CD4-positive, alpha-beta T cell (primary cell): ENCODE data around the gene CSF1. TPM values are rescaled to one million over a fixed set of nuclear protein-coding genes. Genes with fewer than 3 reads are reported as not detected.

ENCODE experiments used
- ATAC-seq: fragments of 200-7000 bp; cut with Tn5 transposase; one replicate; pipeline ENCODE4 v1.10.0; 2022; ENCODE audit warnings: mild to moderate bottlenecking; ENCODE audit not compliant: poor library complexity
- CTCF ChIA-PET: fragments of 350-600 bp; sonication (Branson Sonifier 250); formaldehyde crosslinking; loops from one replicate; lab custom pipeline; 2021; ENCODE audit warnings: antibody characterized with exemption, inconsistent platforms; lab: Charles Lee
- POLR2A ChIA-PET: fragments of 350-600 bp; sonication (Branson Sonifier 250); formaldehyde crosslinking; loops from one replicate; lab custom pipeline; 2021; ENCODE audit warnings: antibody characterized with exemption, inconsistent platforms; lab: Charles Lee
- DNase-seq, 14 experiments: peaks; one replicate each; pipeline ENCODE4 v3.0.0-alpha.2; 2013 to 2020; ENCODE audit warnings: mixed read lengths in 2 of 14
- H3K27ac ChIP-seq, 2 donors: one replicate each; pipeline versions ENCODE4 v1.5.1 to v1.7.0; 2013; ENCODE audit warnings: low read length in 2 of 2, low read depth in 1 of 2, mild to moderate bottlenecking in 1 of 2
- H3K27me3 ChIP-seq, 2 experiments: 1 replicate in 1 of 2; 2 replicates in 1 of 2; pipeline versions ENCODE4 v1.6.1 to v1.7.0; 2013; ENCODE audit warnings: low read length in 2 of 2, control low read depth in 1 of 2, mild to moderate bottlenecking in 1 of 2, moderate library complexity in 1 of 2; ENCODE audit not compliant: insufficient read depth in 2 of 2, control insufficient read depth in 1 of 2
- H3K36me3 ChIP-seq: one replicate; pipeline ENCODE4 v1.6.1; 2013; ENCODE audit warnings: low read length, control low read depth; ENCODE audit not compliant: insufficient read depth
- H3K4me1 ChIP-seq: one replicate; pipeline ENCODE4 v1.6.1; 2013; ENCODE audit warnings: low read length, control low read depth; ENCODE audit not compliant: insufficient read depth
- H3K4me3 ChIP-seq: one replicate; pipeline ENCODE4 v1.5.1; 2013; ENCODE audit warnings: mild to moderate bottlenecking, low read length, moderate library complexity
- H3K9me3 ChIP-seq, 2 experiments: 1 replicate in 1 of 2; 2 replicates in 1 of 2; pipeline versions ENCODE4 v1.6.1 to v1.7.0; 2013; ENCODE audit warnings: low read length in 2 of 2, mild to moderate bottlenecking in 2 of 2, control low read depth in 1 of 2, moderate library complexity in 1 of 2; ENCODE audit not compliant: control insufficient read depth in 1 of 2, insufficient read depth in 1 of 2
- H3K27ac Mint-ChIP-seq: one replicate; pipeline ENCODE4 v1.8.0; 2020; ENCODE audit warnings: mixed read lengths
- H3K27me3 Mint-ChIP-seq: one replicate; pipeline ENCODE4 v1.8.0; 2021; ENCODE audit warnings: mixed read lengths
- H3K36me3 Mint-ChIP-seq: one replicate; pipeline ENCODE4 v1.8.0; 2021; ENCODE audit warnings: low read depth, mixed read lengths
- H3K4me1 Mint-ChIP-seq: one replicate; pipeline ENCODE4 v1.8.0; 2021; ENCODE audit warnings: low read depth, mixed read lengths
- H3K4me3 Mint-ChIP-seq: one replicate; pipeline ENCODE4 v1.8.0; 2020; ENCODE audit warnings: mild to moderate bottlenecking, mixed read lengths
- H3K9me3 Mint-ChIP-seq: one replicate; pipeline ENCODE4 v1.8.0; 2020; ENCODE audit warnings: mixed read lengths
- CTCF ChIP-seq: fragments of 200-600 bp; IDR thresholded peaks from one replicate; pipeline ENCODE4 v1.8.0; 2022; ENCODE audit warnings: antibody characterized with exemption, mild to moderate bottlenecking
- intact Hi-C, 2 experiments: fragments of 100-400 bp; cut with DNase I in 1 of 2; cut with micrococcal nuclease in 1 of 2; formaldehyde crosslinking; loops; one replicate each; pipeline versions ENCODE4 v1.15.1 to v1.9.0; 2023 to 2025; cut with DNase I, micrococcal nuclease
- total RNA-seq, 174 experiments: library from RNA in 2 of 174; stranded (reverse) in 2 of 174; gene quantifications; one replicate each; pipeline ENCODE4 v1.2.3 and lab custom pipeline; 2021 to 2026

CSF1 gene
- total RNA-seq, 2 experiments from 2014 or later: 6.5 to 6.7 TPM

DNA sequence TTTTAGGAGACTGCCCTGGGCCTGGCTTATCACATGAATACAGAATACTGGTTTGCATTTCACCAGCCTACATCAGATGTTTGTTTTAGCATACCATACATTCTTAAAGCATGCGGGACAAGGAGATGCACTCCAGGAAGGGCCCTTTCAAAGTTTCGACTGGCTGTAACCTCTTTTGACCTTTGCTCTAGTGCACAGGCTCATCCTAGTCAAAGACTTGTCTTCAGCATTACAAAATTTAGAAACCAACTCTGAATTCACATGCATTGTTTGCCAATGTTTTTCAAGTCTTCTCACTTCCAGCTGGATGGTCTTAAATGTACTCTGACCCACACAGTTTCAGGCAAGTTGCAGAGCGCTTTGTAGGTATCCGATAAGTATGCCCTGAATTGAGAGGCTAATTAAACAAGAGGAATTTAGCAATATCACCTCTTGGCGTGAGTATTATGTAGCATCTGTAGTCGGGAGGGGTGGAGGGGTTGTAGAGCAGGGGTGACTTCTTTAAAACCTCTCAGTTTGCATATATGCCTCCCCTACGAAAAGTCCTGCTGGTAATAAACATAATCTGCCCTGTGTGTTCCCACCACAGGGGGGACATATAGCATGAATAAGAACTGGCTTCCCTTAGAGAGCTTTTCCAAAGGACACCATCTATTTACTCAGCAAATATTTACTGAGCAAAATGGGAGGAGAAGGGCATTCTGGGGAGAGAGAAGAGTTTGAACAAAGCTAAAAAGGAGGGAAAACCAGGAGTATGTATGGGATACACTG, 49.5 kb downstream of the CSF1 start:
- Mint-ChIP-seq H3K4me1 (no peaks in the 10 kb centered on the region), H3K27ac (no peak overlapping the region), H3K36me3 (no peaks in the 10 kb centered on the region), H3K27me3 (peaks cover 23% of the 10 kb centered on the region), H3K9me3 (peaks cover 2% of the 10 kb centered on the region), H3K4me3 (no peak overlapping the region)
- Histone ChIP-seq H3K4me1 (no peaks in the 10 kb centered on the region), H3K27ac (no peak overlapping the region), H3K27me3 (peaks cover 0 to 8% of the 10 kb centered on the region in 2 experiments), H3K36me3 (no peaks in the 10 kb centered on the region), H3K4me3 (no peak overlapping the region), H3K9me3 (no peaks in the 10 kb centered on the region)
- DNase-seq (no peak), ATAC-seq (no peak)
- ChIA-PET CTCF (interaction anchor here (1.1 kb wide), 1 partner anchor 25 kb away, joined by 3 read pairs; the partner anchor contains the start of gene AHCYL1), POLR2A (interaction anchor here (0.9 kb wide), 1 partner anchor 183 kb away, joined by 3 read pairs; no protein-coding TSS in a partner anchor)
- intact Hi-C loops: no loop called here
- TF ChIP-seq CTCF: no peak

DNA sequence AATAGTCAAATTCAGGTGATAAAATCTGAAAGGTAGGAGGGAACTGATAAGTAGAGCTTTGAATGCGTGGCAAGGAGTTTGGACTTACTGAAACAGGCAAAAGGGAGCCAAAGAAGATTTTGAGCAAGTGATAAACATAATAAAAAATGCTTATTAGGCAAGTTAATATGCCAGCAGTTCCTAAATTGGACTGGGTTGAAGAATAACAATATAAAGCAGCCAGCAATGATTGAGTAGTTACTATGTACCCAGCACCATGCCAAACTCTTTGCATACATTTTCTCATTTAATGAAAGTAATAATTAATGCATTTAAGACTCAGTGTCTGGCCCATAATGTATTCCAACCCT, 50.1 kb downstream of the CSF1 start:
- Histone ChIP-seq H3K9me3 (no peaks in the 10 kb centered on the region), H3K36me3 (no peaks in the 10 kb centered on the region), H3K4me3 (no peak overlapping the region), H3K4me1 (no peaks in the 10 kb centered on the region), H3K27ac (no peak overlapping the region), H3K27me3 (peaks cover 0 to 8% of the 10 kb centered on the region in 2 experiments)
- Mint-ChIP-seq H3K27ac (no peak overlapping the region), H3K36me3 (no peaks in the 10 kb centered on the region), H3K9me3 (peaks cover 6% of the 10 kb centered on the region), H3K27me3 (peaks cover 23% of the 10 kb centered on the region), H3K4me3 (no peak overlapping the region), H3K4me1 (no peaks in the 10 kb centered on the region)
- no peak for TF ChIP-seq CTCF
- CTCF ChIA-PET: interaction anchor here (1.1 kb wide), 1 partner anchor 24 kb away, joined by 3 read pairs; the partner anchor contains the start of gene AHCYL1
- DNase-seq: no peak
- intact Hi-C loops: no loop called here
- ATAC-seq: no peak
- POLR2A ChIA-PET: no interaction called here

DNA sequence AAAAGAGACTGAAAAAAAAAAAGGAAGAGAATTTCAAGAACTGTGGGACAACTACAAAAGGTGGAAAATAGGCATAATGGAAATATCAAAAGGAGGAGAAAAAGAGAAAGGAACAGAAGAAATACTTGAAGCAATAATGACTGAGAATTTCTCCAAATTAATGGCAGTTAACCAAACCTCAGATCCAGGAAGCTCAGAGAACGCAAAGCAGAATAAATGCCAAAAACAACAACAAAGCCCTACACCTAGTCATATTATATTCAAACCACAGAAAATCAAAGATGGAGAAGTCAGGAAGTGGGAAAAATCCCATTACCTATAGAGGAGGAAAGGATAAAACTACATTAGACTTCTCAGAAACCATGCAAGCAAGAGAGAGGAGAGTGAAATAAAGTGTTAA, 53.2 kb downstream of the CSF1 start:
- intact Hi-C loops: no loop called here
- no peak for TF ChIP-seq CTCF
- ChIA-PET POLR2A (no interaction called here), CTCF (no interaction called here)
- H3K4me1 Mint-ChIP-seq: no peaks in the 10 kb centered on the region
- H3K4me3 Mint-ChIP-seq: no peak overlapping the region
- Histone ChIP-seq H3K9me3 (no peaks in the 10 kb centered on the region), H3K4me1 (no peaks in the 10 kb centered on the region), H3K4me3 (no peak overlapping the region), H3K27ac (no peak overlapping the region), H3K36me3 (no peaks in the 10 kb centered on the region), H3K27me3 (no peaks in the 10 kb centered on the region)
- no peak for DNase-seq
- no peak overlapping the region for H3K27ac Mint-ChIP-seq
- H3K27me3 Mint-ChIP-seq: peaks cover 12% of the 10 kb centered on the region
- H3K9me3 Mint-ChIP-seq: peaks cover 6% of the 10 kb centered on the region
- no peak for ATAC-seq
- no peaks in the 10 kb centered on the region for H3K36me3 Mint-ChIP-seq
